Cardiac muscle cell (in vitro differentiated cells and primary cell): ENCODE data around the gene VPS72. TPM values are rescaled to one million over a fixed set of nuclear protein-coding genes. Genes with fewer than 3 reads are reported as not detected.
A peak's percentile ranks its signal among the peaks of the same experiment; 100 is the strongest.

Experiments
- DNase-seq, 2 donors: peaks; one replicate each; pipeline versions ENCODE4 v3.0.0 to v3.0.0-alpha.2; 2010 to 2017; ENCODE audit warnings: low read depth in 1 of 2, low spot score in 1 of 2
- H3K27ac ChIP-seq: fragments of 200-600 bp; sonication (generic); 2 replicates; pipeline ENCODE4 v1.5.1; 2016
- H3K27me3 ChIP-seq: fragments of 200-600 bp; sonication (generic); 2 replicates; pipeline ENCODE4 v1.6.0; 2016; ENCODE audit warnings: control low read depth
- H3K36me3 ChIP-seq: fragments of 200-600 bp; sonication (generic); 2 replicates; pipeline ENCODE4 v1.5.1; 2016; ENCODE audit warnings: control low read depth
- H3K4me1 ChIP-seq: fragments of 200-600 bp; sonication (generic); 2 replicates; pipeline ENCODE4 v1.8.1; 2017; ENCODE audit warnings: low read depth, mild to moderate bottlenecking, mixed run types
- H3K4me3 ChIP-seq: fragments of 200-600 bp; sonication (generic); 2 replicates; pipeline ENCODE4 v1.5.1; 2016; ENCODE audit warnings: mild to moderate bottlenecking
- H3K9me3 ChIP-seq: fragments of 200-600 bp; sonication (generic); 2 replicates; pipeline ENCODE4 v1.5.1; 2017; ENCODE audit warnings: low read depth, mild to moderate bottlenecking, control low read depth
- polyA plus RNA-seq: library from polyadenylated mRNA; unstranded; fragments of >200 nt; fragmentation: Nextera tagmentation; extraction: Ambion mirVana; gene quantifications from 2 replicates; pipeline ENCODE4 v1.2.1, GENCODE V29; 2016
- total RNA-seq: library from RNA; depleted of rRNA; stranded (reverse); fragments of >200 nt; gene quantifications from 2 replicates; pipeline ENCODE4 v1.2.3, GENCODE V29; 2016
- TF ChIP-seq, protein P1 (sequence below): IDR thresholded peaks from 2 replicates; pipeline ENCODE4 v1.5.1; 2012; ENCODE audit warnings: low read depth, mild to moderate bottlenecking, low read length

The VPS72 gene
- total and polyA plus RNA-seq, 2 experiments from 2014 or later: 60.0 to 64.7 TPM

- Histone ChIP-seq H3K27ac (peak within 1 kb of the TSS; percentile 89), H3K9me3 (no peaks in the 10 kb centered on the region), H3K4me3 (peak within 1 kb of the TSS; percentile 75), H3K27me3 (no peaks in the 10 kb centered on the region), H3K4me1 (peaks cover 14% of the 10 kb centered on the region), H3K36me3 (peaks cover 19% of the 10 kb centered on the region)
- peak; percentile 97 to 99 for DNase-seq
- TF ChIP-seq, protein P1, sequence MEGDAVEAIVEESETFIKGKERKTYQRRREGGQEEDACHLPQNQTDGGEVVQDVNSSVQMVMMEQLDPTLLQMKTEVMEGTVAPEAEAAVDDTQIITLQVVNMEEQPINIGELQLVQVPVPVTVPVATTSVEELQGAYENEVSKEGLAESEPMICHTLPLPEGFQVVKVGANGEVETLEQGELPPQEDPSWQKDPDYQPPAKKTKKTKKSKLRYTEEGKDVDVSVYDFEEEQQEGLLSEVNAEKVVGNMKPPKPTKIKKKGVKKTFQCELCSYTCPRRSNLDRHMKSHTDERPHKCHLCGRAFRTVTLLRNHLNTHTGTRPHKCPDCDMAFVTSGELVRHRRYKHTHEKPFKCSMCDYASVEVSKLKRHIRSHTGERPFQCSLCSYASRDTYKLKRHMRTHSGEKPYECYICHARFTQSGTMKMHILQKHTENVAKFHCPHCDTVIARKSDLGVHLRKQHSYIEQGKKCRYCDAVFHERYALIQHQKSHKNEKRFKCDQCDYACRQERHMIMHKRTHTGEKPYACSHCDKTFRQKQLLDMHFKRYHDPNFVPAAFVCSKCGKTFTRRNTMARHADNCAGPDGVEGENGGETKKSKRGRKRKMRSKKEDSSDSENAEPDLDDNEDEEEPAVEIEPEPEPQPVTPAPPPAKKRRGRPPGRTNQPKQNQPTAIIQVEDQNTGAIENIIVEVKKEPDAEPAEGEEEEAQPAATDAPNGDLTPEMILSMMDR: no peak
These were observed 24.1 kb downstream of the VPS72 start, which contains the start of the genes LYSMD1 and SCNM1 for GRCh38 chr1:151165738-151166504. TSS of gene LYSMD1 (minus strand) at chr1:151165902. CDS start at chr1:151165258, 644 bp downstream. TSS of gene SCNM1 (plus strand) at chr1:151166144. CDS start at chr1:151166153, 9 bp downstream.

DNA sequence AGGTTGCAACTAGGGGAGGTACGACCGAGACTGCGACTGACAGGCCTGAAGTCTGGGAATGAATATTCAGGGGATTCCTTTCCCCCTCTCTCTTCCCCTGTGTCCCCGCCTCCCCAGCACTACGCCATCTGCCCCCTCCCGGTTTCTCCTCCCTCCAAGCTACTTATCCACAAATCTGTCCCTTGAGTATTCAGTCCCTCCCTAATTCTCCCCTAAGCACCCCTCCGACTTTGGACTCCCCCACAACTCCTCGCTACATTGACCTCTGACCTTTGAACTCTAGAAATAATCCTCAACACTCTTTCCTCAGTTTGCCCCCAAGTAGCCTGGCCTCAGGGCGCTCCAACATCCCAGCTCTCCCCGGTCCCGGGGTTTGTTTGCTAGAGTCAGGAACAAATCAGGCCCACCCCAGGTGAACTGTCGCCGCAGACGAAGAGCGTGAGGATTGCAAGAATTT lies 24.7 kb downstream of the VPS72 start:
- DNase-seq: peak; percentile 70 to 76
- H3K4me1 ChIP-seq: peaks cover 14% of the 10 kb centered on the region
- no peaks in the 10 kb centered on the region for H3K27me3 ChIP-seq
- TF ChIP-seq, protein P1: no peak
- H3K27ac ChIP-seq: peak overlapping the region; percentile 89
- no peaks in the 10 kb centered on the region for H3K9me3 ChIP-seq
- peaks cover 26% of the 10 kb centered on the region for H3K36me3 ChIP-seq
- H3K4me3 ChIP-seq: peak overlapping the region; percentile 75

GRCh38 chr1:151164732-151165280 lies 25.2 kb downstream of the VPS72 start:
- DNase-seq: peak in 1 of 2 donors; percentile 62
- Histone ChIP-seq H3K4me3 (peak overlapping the region; percentile 75), H3K27ac (peak overlapping the region; percentile 89), H3K27me3 (no peaks in the 10 kb centered on the region), H3K36me3 (peaks cover 27% of the 10 kb centered on the region), H3K4me1 (peaks cover 14% of the 10 kb centered on the region), H3K9me3 (no peaks in the 10 kb centered on the region)
- TF ChIP-seq, protein P1: no peak

DNA sequence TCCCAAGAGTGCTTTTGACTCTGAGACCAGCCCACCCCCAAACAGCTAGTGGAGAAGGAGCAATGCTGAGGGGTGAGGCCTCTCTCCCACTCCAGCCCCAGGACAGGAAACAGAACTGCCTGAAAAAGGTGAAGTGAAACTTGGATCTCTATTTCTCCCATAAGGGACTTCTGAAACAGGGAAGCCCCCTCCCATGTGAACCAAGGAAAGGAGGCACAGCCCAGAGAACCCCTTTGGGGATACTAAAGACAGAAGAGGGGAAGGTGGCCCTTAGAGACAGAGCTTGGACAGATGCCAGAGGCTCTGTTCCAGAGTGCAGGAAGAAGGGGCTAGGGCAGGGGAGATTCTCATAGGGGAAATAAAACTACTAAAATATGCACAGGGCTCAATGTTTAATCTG lies 30.6 kb downstream of the VPS72 start:
- TF ChIP-seq, protein P1: no peak
- peak overlapping the region; percentile 51 for H3K27ac ChIP-seq
- no peaks in the 10 kb centered on the region for H3K27me3 ChIP-seq
- no peaks in the 10 kb centered on the region for H3K9me3 ChIP-seq
- H3K4me1 ChIP-seq: peaks cover 5% of the 10 kb centered on the region
- no peak for DNase-seq
- H3K36me3 ChIP-seq: peaks cover 14% of the 10 kb centered on the region
- no peak overlapping the region for H3K4me3 ChIP-seq

- Histone ChIP-seq H3K4me1 (no peaks in the 10 kb centered on the region), H3K27me3 (no peaks in the 10 kb centered on the region), H3K36me3 (peaks cover 14% of the 10 kb centered on the region), H3K9me3 (no peaks in the 10 kb centered on the region), H3K27ac (peak overlapping the region; percentile 51), H3K4me3 (no peak overlapping the region)
- no peak for DNase-seq
- TF ChIP-seq, protein P1: no peak
These were observed 31.2 kb downstream of the VPS72 start for GRCh38 chr1:151158751-151159251.
